Measurements from ENCODE around the gene CA11. TPM values are rescaled to one million over a fixed set of nuclear protein-coding genes. Genes with fewer than 3 reads are reported as not detected.

CA11 gene
- total and polyA plus RNA-seq, 2 of the 8 experiments (the other 6 are each of a cell fraction or from before 2014, with no cell fraction given), result 51.7 to 71.4 TPM

DNA sequence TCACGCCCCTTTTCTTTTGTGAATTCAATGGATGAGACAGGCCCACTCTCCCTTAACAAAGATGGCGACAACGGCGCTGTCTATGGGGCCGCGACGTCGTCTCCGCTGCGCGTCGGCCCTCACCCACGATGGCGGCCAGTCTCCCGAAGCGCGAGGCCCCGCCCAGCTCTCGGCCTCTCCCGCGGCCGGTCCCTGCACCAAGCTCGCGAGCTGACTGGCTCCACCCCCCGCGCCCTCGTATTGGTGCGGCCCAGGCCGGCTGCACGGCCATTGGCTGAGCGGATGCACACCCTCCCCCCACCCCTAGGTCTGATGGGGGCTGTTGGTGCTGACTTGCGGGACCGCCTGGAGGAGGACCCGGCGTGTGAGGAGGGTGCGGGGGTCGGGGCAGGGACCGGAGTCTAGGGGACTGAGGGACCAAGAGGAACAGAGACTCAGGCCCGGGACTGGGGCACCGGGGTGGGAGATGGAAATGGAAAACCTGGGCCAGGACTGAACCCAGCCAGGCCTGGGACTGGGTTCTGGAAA lies 21.9 kb downstream of the CA11 start (continued):
- TF ChIP-seq, protein P1, sequence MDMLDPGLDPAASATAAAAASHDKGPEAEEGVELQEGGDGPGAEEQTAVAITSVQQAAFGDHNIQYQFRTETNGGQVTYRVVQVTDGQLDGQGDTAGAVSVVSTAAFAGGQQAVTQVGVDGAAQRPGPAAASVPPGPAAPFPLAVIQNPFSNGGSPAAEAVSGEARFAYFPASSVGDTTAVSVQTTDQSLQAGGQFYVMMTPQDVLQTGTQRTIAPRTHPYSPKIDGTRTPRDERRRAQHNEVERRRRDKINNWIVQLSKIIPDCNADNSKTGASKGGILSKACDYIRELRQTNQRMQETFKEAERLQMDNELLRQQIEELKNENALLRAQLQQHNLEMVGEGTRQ (IDR thresholded peaks at IDR 0.05; ENCODE audit: low read length), result no peak
- TF ChIP-seq JUND (IDR thresholded peaks at IDR 0.05; ENCODE audit: low read length) (no peak), CBX8 (IDR thresholded peaks at IDR 0.05; ENCODE audit: borderline replicate concordance, low read depth, low read length) (no peak), GTF2F1 (IDR thresholded peaks at IDR 0.05; ENCODE audit: borderline replicate concordance, low read depth, low read length) (no peak), KDM5A (IDR thresholded peaks at IDR 0.05; ENCODE audit: low read length) (peak; percentile 37; the same call in 1 of the 2 replicates), CEBPB (IDR thresholded peaks at IDR 0.05; ENCODE audit: low read depth, low read length) (no peak), KDM1A (IDR thresholded peaks at IDR 0.05; ENCODE audit: borderline replicate concordance, low read length) (no peak), PHF8 (conservative IDR thresholded peaks at IDR 0.05; ENCODE audit: low read depth, low read length) (no peak; the same call in 1 of the 2 replicates), POU5F1 (IDR thresholded peaks at IDR 0.05; ENCODE audit: low read depth, low read length) (no peak), SIX5 (IDR thresholded peaks at IDR 0.05; ENCODE audit: low read depth, low read length) (peak; percentile 46), ZNF274 (IDR thresholded peaks at IDR 0.05; ENCODE audit: borderline replicate concordance, extremely low read depth, low read length) (no peak), CREB1 (IDR thresholded peaks at IDR 0.05) (peak; percentile 95), NRF1 (IDR thresholded peaks at IDR 0.05; ENCODE audit: low read depth, low read length) (no peak), BCL11A (IDR thresholded peaks at IDR 0.05; ENCODE audit: low read depth in 2 of 2, low read length in 2 of 2) (no peak), GABPA (IDR thresholded peaks at IDR 0.05; ENCODE audit: borderline replicate concordance, insufficient read depth, low read length) (no peak), SP4 (IDR thresholded peaks at IDR 0.05; ENCODE audit: low read length) (0 out of 2 replicates have a peak, but pooled peaks have one; percentile 76), YY1 (IDR thresholded peaks at IDR 0.05; ENCODE audit: low read depth, low read length) (peak; percentile 100), EZH2 (IDR thresholded peaks at IDR 0.05; ENCODE audit: low read depth, low read length, severe bottlenecking) (no peak), NANOG (IDR thresholded peaks at IDR 0.05; ENCODE audit: insufficient read depth, low read depth, low read length, poor library complexity, severe bottlenecking) (no peak), RFX5 (IDR thresholded peaks at IDR 0.05; ENCODE audit: borderline replicate concordance, low read depth, low read length) (no peak), JUN (IDR thresholded peaks at IDR 0.05; ENCODE audit: low read depth, low read length) (no peak), POLR2AphosphoS5 (IDR thresholded peaks at IDR 0.05; ENCODE audit: low read depth, low read length) (no peak; the same call in 1 of the 2 replicates), CHD1 (IDR thresholded peaks at IDR 0.05; ENCODE audit: low read depth, low read length) (no peak), SP1 (IDR thresholded peaks at IDR 0.05; ENCODE audit: low read depth, low read length) (peak; percentile 40; the same call in 1 of the 2 replicates), RBBP5 (IDR thresholded peaks at IDR 0.05; ENCODE audit: borderline replicate concordance, low read depth, low read length) (no peak), TAF7 (optimal IDR thresholded peaks at IDR 0.05; ENCODE audit: borderline replicate concordance, low read depth, low read length) (peak; percentile 65)

All from H1 (cell line).